Kidney (tissue), 14 donors: ENCODE results near the gene WNK4. TPM values are rescaled to one million over a fixed set of nuclear protein-coding genes. Genes with fewer than 3 reads are reported as not detected.
A peak's percentile ranks its signal among the peaks of the same experiment; 100 is the strongest.

Experiments
- DNase-seq, 5 donors: peaks; one replicate each; pipeline ENCODE4 v3.0.0-alpha.2; 2013 to 2020
- FAIRE-seq: peaks from 2 replicates; lab custom pipeline; 2012; peaks lifted over from hg19 to GRCh38; lab: Jason Lieb, UNC
- H3K27ac ChIP-seq, 2 donors: one replicate each; pipeline ENCODE4 v1.7.0; 2013; ENCODE audit warnings: low read depth in 2 of 2, low read length in 2 of 2, inconsistent platforms in 1 of 2
- H3K27me3 ChIP-seq: one replicate; pipeline ENCODE4 v1.7.1; 2013; ENCODE audit warnings: low read length, inconsistent platforms; ENCODE audit not compliant: control insufficient read depth, insufficient read depth
- H3K36me3 ChIP-seq, 3 donors: one replicate each; pipeline versions ENCODE4 v1.7.0 to v1.7.1; 2013; ENCODE audit warnings: low read length in 3 of 3, control low read depth in 1 of 3, inconsistent platforms in 1 of 3; ENCODE audit not compliant: insufficient read depth in 3 of 3, control insufficient read depth in 2 of 3
- H3K4me1 ChIP-seq, 3 donors: one replicate each; pipeline versions ENCODE4 v1.7.0 to v1.7.1; 2013; ENCODE audit warnings: low read length in 3 of 3, inconsistent platforms in 1 of 3, low read depth in 1 of 3; ENCODE audit not compliant: control insufficient read depth in 2 of 3, insufficient read depth in 2 of 3
- H3K4me3 ChIP-seq, 3 donors: one replicate each; pipeline versions ENCODE4 v1.7.0 to v1.8.1; 2013; ENCODE audit warnings: low read length in 3 of 3, control low read depth in 1 of 3, inconsistent platforms in 1 of 3
- H3K9ac ChIP-seq, 3 donors: one replicate each; pipeline versions ENCODE4 v1.7.0 to v1.7.1; 2013; ENCODE audit warnings: low read length in 3 of 3, control low read depth in 1 of 3, inconsistent platforms in 1 of 3
- H3K9me3 ChIP-seq, 3 donors: one replicate each; pipeline versions ENCODE4 v1.7.0 to v1.7.1; 2013; ENCODE audit warnings: low read length in 3 of 3, control low read depth in 1 of 3, inconsistent platforms in 1 of 3; ENCODE audit not compliant: control insufficient read depth in 2 of 3, insufficient read depth in 1 of 3
- CTCF ChIP-seq: IDR thresholded peaks from 3 replicates; pipeline ENCODE4 v1.5.1; 2012; ENCODE audit warnings: mild to moderate bottlenecking, moderate library complexity, borderline replicate concordance; ENCODE audit not compliant: insufficient read depth; ENCODE audit errors: extremely low read depth
- intact Hi-C: fragments of 100-400 bp; cut with DNase I; formaldehyde crosslinking; loops from one replicate; pipeline ENCODE4 v1.11.1; 2022
- polyA plus RNA-seq: library from polyadenylated mRNA; stranded (reverse); fragments of 350-450 nt; fragmentation: Illumina TruSeq; extraction: RNeasy Lipid Tissue Mini Kit (QIAGEN cat#74804); gene quantifications from one replicate; pipeline ENCODE4 v1.2.3, GENCODE V29; 2014; ENCODE audit warnings: low read depth, low replicate concordance; ENCODE audit not compliant: insufficient read depth
- total RNA-seq: library from RNA; stranded (reverse); fragmentation: NEBNext Ultra II Directional; extraction: Animal tissue kit (Norgen Biotek cat#: 25700); gene quantifications from one replicate; pipeline ENCODE4 v1.2.1, GENCODE V29; 2021
- donor health status: control.
- donor health status: control.
- donor health status: control.
- donor health status: control.
- donor health status: control.
- donor health status: DM: yes; HTN: yes; CAD: no.
- donor health status: Normal renal cell carcinoma (clear cell type).

WNK4 gene
- total and polyA plus RNA-seq, 2 donors from 2014 or later: 14.9 to 26.4 TPM

DNA sequence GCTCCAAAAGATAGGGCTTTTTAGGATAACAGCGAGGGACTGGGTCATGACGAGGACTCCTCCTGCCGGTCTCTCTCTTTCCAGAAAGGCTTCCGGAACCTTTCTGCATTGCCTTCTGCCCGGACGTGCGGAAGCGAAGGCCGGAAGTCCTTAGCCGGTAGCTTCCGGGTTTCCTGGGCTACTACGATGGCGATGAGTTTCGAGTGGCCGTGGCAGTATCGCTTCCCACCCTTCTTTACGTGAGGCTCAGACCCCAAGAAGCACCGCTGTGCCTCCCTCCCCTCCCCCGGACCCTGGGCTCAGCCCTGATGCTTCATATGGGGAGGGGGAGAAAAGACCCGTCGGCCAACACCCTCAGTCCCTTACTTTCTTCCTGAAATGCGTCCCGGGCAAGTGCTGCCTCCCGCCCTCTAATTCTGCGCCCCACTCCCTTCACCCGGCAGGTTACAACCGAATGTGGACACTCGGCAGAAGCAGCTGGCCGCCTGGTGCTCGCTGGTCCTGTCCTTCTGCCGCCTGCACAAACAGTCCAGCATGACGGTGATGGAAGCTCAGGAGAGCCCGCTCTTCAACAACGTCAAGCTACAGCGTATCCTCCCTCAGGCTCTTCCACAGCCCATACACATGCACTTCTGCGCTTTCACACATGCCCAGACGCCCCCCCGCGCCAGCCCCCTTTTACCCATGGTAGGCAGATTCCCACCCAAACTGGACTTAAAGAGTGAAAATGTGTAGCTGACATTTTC lies 6.9 kb upstream of the WNK4 start, which contains the start of gene VPS25:
TSS of gene VPS25 (plus strand) at position 160 of the 746 bp plus-strand sequence. CDS start at position 187, 27 bp downstream.
- H3K36me3 ChIP-seq: peaks cover 4 to 19% (median 7%) of the 10 kb centered on the region in 3 donors
- intact Hi-C loops: no loop called here
- no peaks in the 10 kb centered on the region for H3K27me3 ChIP-seq
- peaks cover 0 to 7% (median 5%) of the 10 kb centered on the region in 3 donors for H3K4me1 ChIP-seq
- peak within 1 kb of the TSS; percentile 80 to 89 for H3K27ac ChIP-seq
- DNase-seq (peak; percentile 75 to 93 (median 86)), FAIRE-seq (no peak)
- H3K9me3 ChIP-seq: no peaks in the 10 kb centered on the region
- peak within 1 kb of the TSS; percentile 81 to 100 (median 97) for H3K9ac ChIP-seq
- TF ChIP-seq CTCF: peak; percentile 5
- H3K4me3 ChIP-seq: peak within 1 kb of the TSS; percentile 86 to 99 (median 99)

GRCh38 chr17:42774066-42774745 lies 6.2 kb upstream of the WNK4 start:
- intact Hi-C loops: no loop called here
- FAIRE-seq (no peak), DNase-seq (no peak)
- peaks cover 0 to 7% (median 5%) of the 10 kb centered on the region in 3 donors for H3K4me1 ChIP-seq
- H3K27ac ChIP-seq: peak overlapping the region; percentile 80 to 89
- peak overlapping the region; percentile 86 to 99 (median 99) for H3K4me3 ChIP-seq
- H3K36me3 ChIP-seq: peaks cover 4 to 27% (median 12%) of the 10 kb centered on the region in 3 donors
- no peaks in the 10 kb centered on the region for H3K27me3 ChIP-seq
- H3K9me3 ChIP-seq: no peaks in the 10 kb centered on the region
- no peak for TF ChIP-seq CTCF
- H3K9ac ChIP-seq: peak overlapping the region; percentile 81 to 100 (median 97)

DNA sequence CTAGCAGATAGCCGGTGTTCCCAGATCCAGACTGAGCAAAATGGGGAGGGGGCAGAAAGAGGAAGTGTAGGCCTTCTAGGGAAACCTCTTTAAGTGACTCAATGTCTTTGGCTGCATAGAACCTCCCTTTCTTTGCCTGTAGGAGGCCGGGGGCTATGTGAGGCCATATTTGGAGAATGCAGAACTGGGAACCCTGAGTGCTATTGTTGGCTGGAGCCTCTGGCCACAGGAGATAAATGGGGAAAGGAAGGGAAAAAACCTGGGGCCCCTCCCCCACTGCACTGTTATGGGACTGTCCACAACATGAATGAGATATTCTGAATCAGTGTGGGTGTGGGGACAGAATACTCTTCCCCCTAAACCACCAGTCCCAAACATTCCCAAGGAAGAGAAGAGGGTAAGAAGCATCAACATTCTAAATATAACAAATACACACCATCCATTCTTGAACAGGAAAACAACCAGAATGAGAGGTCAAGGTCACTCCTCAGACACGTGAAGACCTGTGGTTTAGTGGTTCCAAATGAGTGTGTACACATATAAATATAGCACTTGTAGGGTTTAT lies 4.8 kb upstream of the WNK4 start:
- Histone ChIP-seq H3K4me3 (no peak overlapping the region), H3K9me3 (no peaks in the 10 kb centered on the region), H3K27ac (no peak overlapping the region), H3K27me3 (no peaks in the 10 kb centered on the region), H3K9ac (no peak overlapping the region), H3K4me1 (peaks cover 0 to 11% (median 5%) of the 10 kb centered on the region in 3 donors), H3K36me3 (peaks cover 4 to 27% (median 12%) of the 10 kb centered on the region in 3 donors)
- intact Hi-C loops: no loop called here
- no peak for TF ChIP-seq CTCF
- no peak for FAIRE-seq
- DNase-seq: peak in 1 of 5 donors; percentile 10
